Liver (tissue), 3 donors: ENCODE measurements around the gene SLFN12L.

Experiments
- CTCF ChIP-seq: fragments of 150-350 bp; IDR thresholded peaks from 2 replicates; pipeline ENCODE4 v1.5.1; 2017; ENCODE audit warnings: improper control_type of control experiment, low read depth, low read length; ENCODE audit not compliant: missing input control
- EGR1 ChIP-seq, 2 donors: IDR thresholded peaks; 2 replicates each; pipeline ENCODE4 v1.6.1; 2016 to 2018; ENCODE audit warnings: antibody characterized with exemption in 2 of 2, low read depth in 2 of 2
- JUND ChIP-seq, 2 donors: IDR thresholded peaks; 2 replicates each; pipeline ENCODE4 v1.6.1; 2016; ENCODE audit warnings: antibody characterized with exemption in 2 of 2
- RAD21 ChIP-seq, 2 donors: IDR thresholded peaks; 2 replicates each; pipeline ENCODE4 v1.6.1; 2016; ENCODE audit warnings: antibody characterized with exemption in 2 of 2, mild to moderate bottlenecking in 2 of 2
- YY1 ChIP-seq: IDR thresholded peaks from 2 replicates; pipeline ENCODE4 v1.6.1; 2016; ENCODE audit warnings: antibody characterized with exemption, mild to moderate bottlenecking
- TF ChIP-seq, protein P1 (sequence below): IDR thresholded peaks from 2 replicates; pipeline ENCODE4 v1.6.1; 2016; ENCODE audit warnings: antibody characterized with exemption, mild to moderate bottlenecking
- TF ChIP-seq, protein P2 (sequence below): IDR thresholded peaks from 2 replicates; pipeline ENCODE4 v1.6.1; 2016; ENCODE audit warnings: antibody characterized with exemption
- TF ChIP-seq, protein P3 (sequence below): IDR thresholded peaks from 2 replicates; pipeline ENCODE4 v1.6.1; 2016; ENCODE audit warnings: antibody characterized with exemption
- donor health status: healthy.
- donor health status: healthy.

DNA sequence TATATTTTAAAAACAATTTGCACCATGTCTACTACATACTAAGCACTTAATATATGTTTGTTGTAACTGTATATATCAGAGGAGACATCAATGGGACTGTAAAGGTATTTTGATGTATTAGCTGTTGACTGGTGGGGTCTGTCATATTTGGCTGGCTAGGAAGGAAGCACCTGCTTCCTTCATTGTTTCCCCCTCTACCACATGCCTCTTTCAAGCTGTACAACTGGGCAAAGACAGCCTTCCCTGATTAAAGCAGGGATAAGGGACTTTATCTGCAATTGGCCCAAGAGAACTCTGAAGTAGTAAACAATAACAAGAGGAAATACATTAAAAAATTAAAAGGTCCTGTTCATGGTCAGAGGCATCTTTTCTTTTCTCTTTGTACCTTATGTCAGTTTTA is 5.5 kb upstream of the SLFN12L start:
- TF ChIP-seq YY1 (no peak), EGR1 (IDR thresholded peaks at IDR 0.05; ENCODE audit: low read depth in 2 of 2) (no peak), CTCF (no peak), JUND (IDR thresholded peaks at IDR 0.05) (no peak), RAD21 (IDR thresholded peaks at IDR 0.05) (no peak)
- TF ChIP-seq, protein P1, sequence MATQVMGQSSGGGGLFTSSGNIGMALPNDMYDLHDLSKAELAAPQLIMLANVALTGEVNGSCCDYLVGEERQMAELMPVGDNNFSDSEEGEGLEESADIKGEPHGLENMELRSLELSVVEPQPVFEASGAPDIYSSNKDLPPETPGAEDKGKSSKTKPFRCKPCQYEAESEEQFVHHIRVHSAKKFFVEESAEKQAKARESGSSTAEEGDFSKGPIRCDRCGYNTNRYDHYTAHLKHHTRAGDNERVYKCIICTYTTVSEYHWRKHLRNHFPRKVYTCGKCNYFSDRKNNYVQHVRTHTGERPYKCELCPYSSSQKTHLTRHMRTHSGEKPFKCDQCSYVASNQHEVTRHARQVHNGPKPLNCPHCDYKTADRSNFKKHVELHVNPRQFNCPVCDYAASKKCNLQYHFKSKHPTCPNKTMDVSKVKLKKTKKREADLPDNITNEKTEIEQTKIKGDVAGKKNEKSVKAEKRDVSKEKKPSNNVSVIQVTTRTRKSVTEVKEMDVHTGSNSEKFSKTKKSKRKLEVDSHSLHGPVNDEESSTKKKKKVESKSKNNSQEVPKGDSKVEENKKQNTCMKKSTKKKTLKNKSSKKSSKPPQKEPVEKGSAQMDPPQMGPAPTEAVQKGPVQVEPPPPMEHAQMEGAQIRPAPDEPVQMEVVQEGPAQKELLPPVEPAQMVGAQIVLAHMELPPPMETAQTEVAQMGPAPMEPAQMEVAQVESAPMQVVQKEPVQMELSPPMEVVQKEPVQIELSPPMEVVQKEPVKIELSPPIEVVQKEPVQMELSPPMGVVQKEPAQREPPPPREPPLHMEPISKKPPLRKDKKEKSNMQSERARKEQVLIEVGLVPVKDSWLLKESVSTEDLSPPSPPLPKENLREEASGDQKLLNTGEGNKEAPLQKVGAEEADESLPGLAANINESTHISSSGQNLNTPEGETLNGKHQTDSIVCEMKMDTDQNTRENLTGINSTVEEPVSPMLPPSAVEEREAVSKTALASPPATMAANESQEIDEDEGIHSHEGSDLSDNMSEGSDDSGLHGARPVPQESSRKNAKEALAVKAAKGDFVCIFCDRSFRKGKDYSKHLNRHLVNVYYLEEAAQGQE = no peak
- TF ChIP-seq, protein P2, sequence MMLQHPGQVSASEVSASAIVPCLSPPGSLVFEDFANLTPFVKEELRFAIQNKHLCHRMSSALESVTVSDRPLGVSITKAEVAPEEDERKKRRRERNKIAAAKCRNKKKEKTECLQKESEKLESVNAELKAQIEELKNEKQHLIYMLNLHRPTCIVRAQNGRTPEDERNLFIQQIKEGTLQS = no peak
- TF ChIP-seq, protein P3, sequence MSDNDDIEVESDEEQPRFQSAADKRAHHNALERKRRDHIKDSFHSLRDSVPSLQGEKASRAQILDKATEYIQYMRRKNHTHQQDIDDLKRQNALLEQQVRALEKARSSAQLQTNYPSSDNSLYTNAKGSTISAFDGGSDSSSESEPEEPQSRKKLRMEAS = no peak
